ENCODE results near the gene APCDD1. TPM values are rescaled to one million over a fixed set of nuclear protein-coding genes. Genes with fewer than 3 reads are reported as not detected.

Gene APCDD1
- total and polyA plus RNA-seq, 4 donors = 0.51 to 2.8 (median 1.5) TPM

DNA sequence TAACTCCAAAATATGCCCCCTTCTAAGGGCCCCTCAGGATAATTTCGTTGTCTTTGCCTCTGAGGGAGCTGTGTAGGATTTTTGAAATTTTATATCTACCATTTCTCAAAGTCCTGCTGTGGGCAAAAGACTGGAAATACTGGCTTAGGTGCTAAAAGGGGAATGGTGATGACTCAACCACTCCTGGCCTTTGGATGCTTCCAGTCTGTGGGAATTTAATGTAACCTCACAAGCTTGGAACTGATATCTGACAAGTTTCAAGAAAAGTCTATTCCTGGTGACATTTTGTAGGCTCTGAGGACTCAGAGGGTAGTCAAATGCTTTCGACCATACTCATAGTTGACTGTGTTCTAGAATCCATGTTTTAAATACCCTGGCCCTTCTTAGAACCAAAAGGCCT is 3.4 kb upstream of the APCDD1 start:
- Histone ChIP-seq H3K4me1 (ENCODE audit: control insufficient read depth in 4 of 4, insufficient read depth in 4 of 4, low read length in 3 of 4) (peaks cover 6 to 12% (median 9%) of the 10 kb centered on the region in 4 donors), H3K36me3 (ENCODE audit: control insufficient read depth in 4 of 4, insufficient read depth in 3 of 4, low read depth in 1 of 4, low read length in 3 of 4) (no peaks in the 10 kb centered on the region), H3K9ac (ENCODE audit: low read depth in 1 of 2, low read length in 2 of 2) (no peak overlapping the region), H3K27me3 (ENCODE audit: control insufficient read depth in 4 of 4, insufficient read depth in 4 of 4, low read length in 3 of 4) (peaks cover 3 to 18% (median 7%) of the 10 kb centered on the region in 4 donors), H3K27ac (ENCODE audit: low read depth in 1 of 2, low read length in 2 of 2) (no peak overlapping the region), H3K4me3 (ENCODE audit: low read depth in 1 of 3, low read length in 3 of 3) (no peak overlapping the region), H3K9me3 (ENCODE audit: control insufficient read depth in 4 of 4, low read length in 3 of 4) (no peaks in the 10 kb centered on the region)
- no peak for TF ChIP-seq SP1 (IDR thresholded peaks at IDR 0.05)
- TF ChIP-seq, protein P1, sequence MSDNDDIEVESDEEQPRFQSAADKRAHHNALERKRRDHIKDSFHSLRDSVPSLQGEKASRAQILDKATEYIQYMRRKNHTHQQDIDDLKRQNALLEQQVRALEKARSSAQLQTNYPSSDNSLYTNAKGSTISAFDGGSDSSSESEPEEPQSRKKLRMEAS (IDR thresholded peaks at IDR 0.05) = no peak
- TF ChIP-seq, protein P2, sequence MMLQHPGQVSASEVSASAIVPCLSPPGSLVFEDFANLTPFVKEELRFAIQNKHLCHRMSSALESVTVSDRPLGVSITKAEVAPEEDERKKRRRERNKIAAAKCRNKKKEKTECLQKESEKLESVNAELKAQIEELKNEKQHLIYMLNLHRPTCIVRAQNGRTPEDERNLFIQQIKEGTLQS (IDR thresholded peaks at IDR 0.05) = no peak
- no peak for DNase-seq (ENCODE audit: low spot score)
- WGBS = 78% methylated on average over 2 of the region's 2 CpGs

GRCh38 chr18:10453261-10453805 is 1.1 kb upstream of the APCDD1 start:
- Histone ChIP-seq H3K9ac (ENCODE audit: low read depth in 1 of 2, low read length in 2 of 2) (no peak overlapping the region), H3K36me3 (ENCODE audit: control insufficient read depth in 4 of 4, insufficient read depth in 3 of 4, low read depth in 1 of 4, low read length in 3 of 4) (no peaks in the 10 kb centered on the region), H3K4me1 (ENCODE audit: control insufficient read depth in 4 of 4, insufficient read depth in 4 of 4, low read length in 3 of 4) (peaks cover 6 to 12% (median 9%) of the 10 kb centered on the region in 4 donors), H3K4me3 (ENCODE audit: low read depth in 1 of 3, low read length in 3 of 3) (no peak overlapping the region), H3K9me3 (ENCODE audit: control insufficient read depth in 4 of 4, low read length in 3 of 4) (no peaks in the 10 kb centered on the region), H3K27ac (ENCODE audit: low read depth in 1 of 2, low read length in 2 of 2) (no peak overlapping the region), H3K27me3 (ENCODE audit: control insufficient read depth in 4 of 4, insufficient read depth in 4 of 4, low read length in 3 of 4) (peaks cover 3 to 18% (median 9%) of the 10 kb centered on the region in 4 donors)
- DNase-seq (ENCODE audit: low spot score) = no peak
- 54% methylated on average over 11 of the region's 11 CpGs for WGBS
- TF ChIP-seq CTCF (IDR thresholded peaks at IDR 0.05; ENCODE audit: low read depth, low read length, missing input control) = no peak
- TF ChIP-seq HNF4G (IDR thresholded peaks at IDR 0.05) = no peak
- TF ChIP-seq RAD21 (IDR thresholded peaks at IDR 0.05) = no peak
- no peak for TF ChIP-seq FOXA1 (IDR thresholded peaks at IDR 0.05)
- TF ChIP-seq RXRA (IDR thresholded peaks at IDR 0.05) = no peak
- no peak for TF ChIP-seq TAF1 (conservative IDR thresholded peaks at IDR 0.05)

GRCh38 chr18:10454681-10455557 is 484 bp downstream of the APCDD1 start:
- Histone ChIP-seq H3K36me3 (ENCODE audit: control insufficient read depth in 4 of 4, insufficient read depth in 3 of 4, low read depth in 1 of 4, low read length in 3 of 4) (no peaks in the 10 kb centered on the region), H3K4me1 (ENCODE audit: control insufficient read depth in 4 of 4, insufficient read depth in 4 of 4, low read length in 3 of 4) (peaks cover 6 to 12% (median 9%) of the 10 kb centered on the region in 4 donors), H3K9me3 (ENCODE audit: control insufficient read depth in 4 of 4, low read length in 3 of 4) (no peaks in the 10 kb centered on the region), H3K27me3 (ENCODE audit: control insufficient read depth in 4 of 4, insufficient read depth in 4 of 4, low read length in 3 of 4) (peaks cover 3 to 24% (median 11%) of the 10 kb centered on the region in 4 donors), H3K4me3 (ENCODE audit: low read depth in 1 of 3, low read length in 3 of 3) (peak overlapping the region in 2 of 3 donors; percentile 36 to 54), H3K27ac (ENCODE audit: low read depth in 1 of 2, low read length in 2 of 2) (no peak overlapping the region), H3K9ac (ENCODE audit: low read depth in 1 of 2, low read length in 2 of 2) (no peak overlapping the region)
- DNase-seq (ENCODE audit: low spot score) = no peak
- WGBS = 4% methylated on average over 94 of the region's 94 CpGs
- TF ChIP-seq SP1 (IDR thresholded peaks at IDR 0.05) (no peak), TAF1 (conservative IDR thresholded peaks at IDR 0.05) (no peak), FOXA1 (IDR thresholded peaks at IDR 0.05) (no peak), RXRA (IDR thresholded peaks at IDR 0.05) (no peak), NR2F2 (IDR thresholded peaks at IDR 0.05) (no peak), JUND (IDR thresholded peaks at IDR 0.05) (no peak), EGR1 (IDR thresholded peaks at IDR 0.05; ENCODE audit: low read depth in 2 of 2) (no peak), FOXA2 (IDR thresholded peaks at IDR 0.05) (no peak), HNF4A (conservative IDR thresholded peaks at IDR 0.05) (no peak), CTCF (IDR thresholded peaks at IDR 0.05; ENCODE audit: low read depth, low read length, missing input control) (no peak), RAD21 (IDR thresholded peaks at IDR 0.05) (no peak), YY1 (IDR thresholded peaks at IDR 0.05) (no peak), HNF4G (IDR thresholded peaks at IDR 0.05) (no peak), GABPA (IDR thresholded peaks at IDR 0.05 in 1 of 2, conservative IDR thresholded peaks at IDR 0.05 in 1 of 2) (no peak)
- TF ChIP-seq, protein P3, sequence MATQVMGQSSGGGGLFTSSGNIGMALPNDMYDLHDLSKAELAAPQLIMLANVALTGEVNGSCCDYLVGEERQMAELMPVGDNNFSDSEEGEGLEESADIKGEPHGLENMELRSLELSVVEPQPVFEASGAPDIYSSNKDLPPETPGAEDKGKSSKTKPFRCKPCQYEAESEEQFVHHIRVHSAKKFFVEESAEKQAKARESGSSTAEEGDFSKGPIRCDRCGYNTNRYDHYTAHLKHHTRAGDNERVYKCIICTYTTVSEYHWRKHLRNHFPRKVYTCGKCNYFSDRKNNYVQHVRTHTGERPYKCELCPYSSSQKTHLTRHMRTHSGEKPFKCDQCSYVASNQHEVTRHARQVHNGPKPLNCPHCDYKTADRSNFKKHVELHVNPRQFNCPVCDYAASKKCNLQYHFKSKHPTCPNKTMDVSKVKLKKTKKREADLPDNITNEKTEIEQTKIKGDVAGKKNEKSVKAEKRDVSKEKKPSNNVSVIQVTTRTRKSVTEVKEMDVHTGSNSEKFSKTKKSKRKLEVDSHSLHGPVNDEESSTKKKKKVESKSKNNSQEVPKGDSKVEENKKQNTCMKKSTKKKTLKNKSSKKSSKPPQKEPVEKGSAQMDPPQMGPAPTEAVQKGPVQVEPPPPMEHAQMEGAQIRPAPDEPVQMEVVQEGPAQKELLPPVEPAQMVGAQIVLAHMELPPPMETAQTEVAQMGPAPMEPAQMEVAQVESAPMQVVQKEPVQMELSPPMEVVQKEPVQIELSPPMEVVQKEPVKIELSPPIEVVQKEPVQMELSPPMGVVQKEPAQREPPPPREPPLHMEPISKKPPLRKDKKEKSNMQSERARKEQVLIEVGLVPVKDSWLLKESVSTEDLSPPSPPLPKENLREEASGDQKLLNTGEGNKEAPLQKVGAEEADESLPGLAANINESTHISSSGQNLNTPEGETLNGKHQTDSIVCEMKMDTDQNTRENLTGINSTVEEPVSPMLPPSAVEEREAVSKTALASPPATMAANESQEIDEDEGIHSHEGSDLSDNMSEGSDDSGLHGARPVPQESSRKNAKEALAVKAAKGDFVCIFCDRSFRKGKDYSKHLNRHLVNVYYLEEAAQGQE (IDR thresholded peaks at IDR 0.05) = no peak
- TF ChIP-seq, protein P2 (IDR thresholded peaks at IDR 0.05) = no peak

All from liver (tissue), 9 donors.